Stimulated activated CD4-positive, alpha-beta T cell treated with anti-CD3 and anti-CD28 coated beads, TNF-alpha, amount 100 ng/mL, for 1 hour (primary cell): ENCODE measurements around the gene POLR1A.
"Not testable (repeated sequence)": the region's sequence is repeated elsewhere in the genome, so short reads cannot be mapped to it uniquely, and the experiment has no call there.

Experiments used
- DNase-seq, 3 donors: peaks; one replicate each; pipeline ENCODE4 v3.0.0-alpha.2; 2020; ENCODE audit warnings: low read depth in 3 of 3, low spot score in 1 of 3

POLR1A gene

GRCh38 chr2:85999061-85999831 is 106.4 kb downstream of the POLR1A start:
- no peak for DNase-seq

GRCh38 chr2:85998071-85998991 is 107.4 kb downstream of the POLR1A start:
- no peak for DNase-seq

DNA sequence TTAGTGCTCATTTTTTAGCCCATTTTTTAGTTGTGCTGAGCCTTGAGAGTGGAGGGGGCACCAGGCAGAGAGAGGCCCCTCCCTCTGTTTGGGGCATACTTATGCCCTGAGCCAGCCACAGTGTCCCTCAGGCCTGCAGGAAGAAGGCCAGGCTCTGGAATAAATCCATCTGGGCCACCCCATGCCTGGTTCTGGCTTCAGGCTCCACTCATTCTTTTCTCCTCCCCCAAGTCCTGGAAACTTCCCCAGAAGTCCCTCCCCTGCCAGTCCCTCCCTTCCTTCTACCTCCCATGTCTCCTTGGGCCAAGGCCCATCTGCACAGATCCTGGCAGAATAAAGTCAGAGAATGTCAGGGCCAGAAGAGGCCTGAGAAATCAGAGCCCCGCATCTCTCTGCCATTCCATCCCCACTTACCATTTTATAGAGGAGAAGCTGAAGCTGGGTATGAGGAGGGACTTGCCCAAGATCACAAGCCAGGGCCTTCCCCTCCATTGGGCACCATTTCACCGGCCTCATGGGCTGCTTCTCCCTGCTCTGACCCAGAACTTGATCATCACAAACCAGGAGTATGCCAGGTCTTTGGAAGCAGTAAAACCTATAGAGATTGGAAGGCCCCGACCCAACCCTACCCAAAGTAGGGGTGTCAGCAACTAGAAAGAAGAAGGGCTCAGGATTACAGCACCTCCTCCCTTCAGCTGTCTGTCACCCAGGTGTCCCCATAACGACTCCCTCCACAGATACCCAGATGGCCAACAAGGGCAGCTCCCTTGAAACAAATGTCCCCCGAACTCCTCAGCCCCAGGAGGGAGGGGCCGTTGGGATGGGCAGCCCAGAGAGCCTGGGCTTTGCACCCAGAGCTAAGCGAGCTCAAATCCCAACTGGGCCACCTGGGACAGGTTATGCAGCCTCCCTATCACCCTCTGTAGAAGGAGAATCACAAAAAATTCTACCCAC is 108.4 kb downstream of the POLR1A start:
- DNase-seq: no peak

DNA sequence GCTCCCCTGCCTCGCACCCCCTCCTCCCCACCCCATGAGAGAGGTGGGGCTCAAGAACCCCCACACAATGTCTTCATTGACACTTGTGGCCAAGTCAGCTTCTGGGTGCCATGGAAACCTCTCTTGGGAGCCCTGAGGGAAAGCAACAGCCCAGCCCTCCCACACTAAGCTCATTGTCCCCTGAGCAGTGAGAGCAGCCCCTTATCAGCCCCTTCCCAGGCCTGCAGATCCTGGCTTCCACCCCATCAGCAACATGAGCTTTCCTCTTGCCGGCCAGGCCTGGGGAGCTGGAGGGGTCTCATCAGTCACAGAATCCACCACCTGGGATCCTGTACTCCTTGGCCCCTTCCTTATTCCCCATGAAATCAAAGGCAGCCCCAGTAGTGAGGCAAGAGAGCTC is 109.1 kb downstream of the POLR1A start:
- no peak for DNase-seq

- DNase-seq: no peak
Observed at GRCh38 chr2:85995648-85996529, 109.8 kb downstream of the POLR1A start.

GRCh38 chr2:85994897-85995647 is 110.6 kb downstream of the POLR1A start:
- no peak for DNase-seq

DNA sequence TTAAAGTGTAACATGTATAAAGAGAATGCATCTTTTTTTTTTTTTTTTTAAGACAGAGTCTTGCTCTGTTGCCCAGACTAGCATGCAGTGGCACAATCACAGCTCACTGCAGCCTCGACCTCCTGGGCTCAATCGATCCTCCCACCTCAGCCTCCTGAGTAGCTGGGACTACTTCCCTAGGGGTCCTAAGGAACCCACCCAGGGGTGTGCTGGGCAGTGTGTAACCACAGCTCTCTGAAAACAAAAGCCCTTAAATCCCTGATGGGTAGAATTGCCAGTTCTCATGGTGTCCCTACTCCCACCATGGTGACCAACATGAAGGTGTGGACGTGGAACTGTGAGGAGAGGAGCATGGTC is 111.3 kb downstream of the POLR1A start:
- no peak for DNase-seq

- no peak for DNase-seq
Observed at GRCh38 chr2:85992611-85993010, 113.1 kb downstream of the POLR1A start.

- not testable (repeated sequence) for DNase-seq
Observed at GRCh38 chr2:85992053-85992452, 113.6 kb downstream of the POLR1A start.

DNA sequence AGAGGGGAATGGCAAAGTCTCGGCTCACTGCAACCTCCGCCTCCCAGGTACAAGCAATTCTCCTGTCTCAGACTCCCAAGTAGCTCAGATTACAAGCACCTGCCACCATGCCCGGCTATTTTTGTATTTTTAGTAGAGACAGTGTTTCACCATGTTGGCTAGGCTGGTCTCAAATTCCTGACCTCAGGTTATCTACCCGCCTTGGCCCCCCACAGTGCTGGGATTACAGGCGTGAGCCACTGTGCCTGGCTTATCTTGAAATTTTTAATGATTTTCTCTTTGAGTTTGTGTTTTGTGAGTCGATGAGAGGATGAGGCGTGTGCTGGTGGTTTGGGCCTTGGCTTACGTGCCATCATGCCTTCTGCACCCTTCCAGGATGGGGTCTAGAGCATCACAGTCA is 115.6 kb downstream of the POLR1A start:
- no peak for DNase-seq

DNA sequence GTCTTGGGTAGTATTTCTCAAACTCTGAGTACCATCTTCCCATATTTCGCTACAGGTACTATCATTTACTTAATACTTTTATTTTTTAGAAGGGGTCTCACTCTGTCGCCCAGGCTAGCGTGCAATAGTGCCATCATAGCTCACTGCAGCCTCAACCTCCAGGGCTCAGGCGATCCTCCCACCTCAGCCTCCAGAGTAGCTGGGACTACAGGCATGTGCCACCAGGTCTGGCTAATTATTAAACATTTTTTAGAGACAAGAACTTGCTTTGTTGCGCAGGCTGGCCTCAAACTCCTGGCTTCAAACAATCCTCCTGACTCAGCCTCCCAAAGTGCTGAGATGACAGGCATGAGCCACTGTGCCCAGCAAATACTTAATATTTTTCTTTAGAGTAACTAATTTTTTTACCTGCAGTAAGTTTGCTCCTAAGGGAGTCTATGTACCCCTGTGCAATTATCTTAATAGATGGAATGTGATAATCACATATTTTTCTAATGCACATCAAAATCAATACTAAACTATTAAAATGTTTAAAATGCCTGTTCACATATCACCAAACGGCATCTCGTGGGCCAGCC is 116.3 kb downstream of the POLR1A start:
- DNase-seq: no peak

DNA sequence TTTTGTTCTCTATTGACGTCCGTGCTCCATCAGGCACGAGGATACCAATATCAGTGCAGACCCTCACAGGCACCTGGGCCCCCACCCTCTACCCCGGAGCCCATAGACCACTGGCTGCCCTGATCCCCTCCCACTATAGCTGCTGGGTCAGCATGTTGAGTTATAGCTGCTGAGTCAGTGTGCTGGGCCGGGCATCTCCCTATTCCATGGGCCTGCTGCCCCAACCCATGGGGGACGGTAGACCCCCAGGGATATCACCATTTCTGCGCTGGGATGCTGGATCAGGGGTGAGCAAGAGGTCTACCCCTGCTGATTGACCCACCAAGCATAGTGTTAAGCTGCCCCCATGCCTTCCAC is 116.8 kb downstream of the POLR1A start:
- no peak for DNase-seq

- no peak for DNase-seq
Observed at GRCh38 chr2:85988175-85988913, 117.3 kb downstream of the POLR1A start.

DNA sequence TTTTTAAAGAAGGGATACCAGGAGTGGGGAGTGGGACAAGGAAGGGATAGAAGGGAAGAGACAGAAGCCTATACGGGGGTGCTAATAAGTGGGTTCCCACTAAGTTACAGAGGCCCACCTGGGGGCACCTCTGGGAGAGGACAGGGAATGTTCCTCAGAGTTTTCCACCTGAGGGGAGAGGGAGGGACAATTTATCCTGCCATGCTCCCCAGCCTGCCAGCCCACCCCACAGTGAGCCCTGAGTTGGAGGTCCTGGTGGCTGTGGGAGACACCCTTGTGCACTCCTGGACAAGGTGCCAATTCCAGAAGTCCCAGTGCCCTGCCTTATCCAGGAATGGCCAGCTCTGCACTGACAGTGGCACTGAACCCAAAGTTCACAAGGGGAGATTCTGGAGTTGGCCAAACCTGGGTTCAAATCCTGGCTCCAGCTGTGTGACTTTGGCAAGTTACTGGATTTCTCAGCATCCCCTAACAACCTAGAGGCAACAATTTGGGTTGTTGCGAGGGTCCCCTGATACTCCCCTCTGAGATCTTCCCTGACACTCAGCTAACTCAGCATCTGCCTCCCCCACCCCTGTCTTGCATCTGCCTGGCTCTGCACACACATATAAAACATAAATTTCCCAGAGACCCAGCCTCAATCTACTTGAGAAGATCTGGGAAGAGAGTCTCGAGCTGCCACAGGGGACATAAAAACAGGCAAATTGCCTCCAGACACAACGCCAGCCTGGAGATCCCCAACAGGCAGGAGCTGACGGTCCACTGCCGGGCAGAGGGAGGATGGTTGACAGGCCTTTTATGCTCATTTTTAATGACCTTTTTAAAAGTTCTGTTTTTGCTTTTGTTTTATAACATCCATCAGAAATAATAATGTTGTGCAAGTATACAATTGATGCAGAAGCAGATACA is 118.2 kb downstream of the POLR1A start:
- no peak for DNase-seq

GRCh38 chr2:85986121-85986520 is 119.6 kb downstream of the POLR1A start:
- no peak for DNase-seq

DNA sequence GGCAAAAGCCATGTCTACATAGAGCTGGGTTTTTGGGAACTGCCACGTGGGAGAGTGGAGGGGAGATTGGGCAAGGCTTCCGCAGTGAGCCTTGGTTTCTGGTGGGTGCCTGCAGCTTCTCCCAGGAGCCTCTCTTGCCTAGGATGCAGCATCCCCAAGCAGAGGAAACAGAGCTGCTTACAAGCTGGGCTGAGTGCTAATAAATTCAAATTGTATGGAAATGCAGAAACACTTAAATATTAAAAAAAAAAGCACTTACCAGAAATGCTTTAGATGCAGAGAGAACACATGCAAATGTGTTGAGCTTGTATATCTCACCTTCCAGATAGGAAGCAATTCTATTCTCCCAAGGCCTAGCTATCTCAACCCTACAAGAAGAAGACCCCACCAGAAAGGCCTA is 120.9 kb downstream of the POLR1A start:
- no peak for DNase-seq

GRCh38 chr2:85983766-85984165 is 121.9 kb downstream of the POLR1A start:
- DNase-seq: no peak
